Stimulated activated CD8-positive, alpha-beta memory T cell treated with anti-CD3 and anti-CD28 coated beads, Interleukin-12 subunit alpha, Interleukin-12 subunit beta, amount 100 ng/mL, for 24 hours (primary cell): Measurements from ENCODE around the gene BOC.

ENCODE experiments used
- DNase-seq: peaks from one replicate; pipeline ENCODE4 v3.0.0-alpha.2; 2020; ENCODE audit errors: extremely low read depth

Gene BOC

GRCh38 chr3:113222451-113223086, 11.2 kb downstream of the BOC start:
- no peak for DNase-seq

GRCh38 chr3:113223475-113224281, 12.3 kb downstream of the BOC start:
- no peak for DNase-seq

- no peak for DNase-seq
These were observed 13.9 kb downstream of the BOC start for GRCh38 chr3:113225286-113225685.

GRCh38 chr3:113226491-113226890, 15.1 kb downstream of the BOC start:
- no peak for DNase-seq

GRCh38 chr3:113227146-113227545, 15.8 kb downstream of the BOC start:
- DNase-seq: no peak

- DNase-seq: no peak
These were observed 17.3 kb downstream of the BOC start for GRCh38 chr3:113228498-113229286.

- DNase-seq: no peak
These were observed 20.0 kb downstream of the BOC start for GRCh38 chr3:113231391-113231790.

- DNase-seq: no peak
These were observed 20.5 kb downstream of the BOC start for GRCh38 chr3:113231827-113232253.

GRCh38 chr3:113232342-113232741, 21.0 kb downstream of the BOC start:
- DNase-seq: no peak

GRCh38 chr3:113233497-113233896, 22.1 kb downstream of the BOC start:
- no peak for DNase-seq

GRCh38 chr3:113234028-113234427, 22.7 kb downstream of the BOC start:
- DNase-seq: no peak

GRCh38 chr3:113234688-113235260, 23.4 kb downstream of the BOC start:
- no peak for DNase-seq

- no peak for DNase-seq
These were observed 27.1 kb downstream of the BOC start for GRCh38 chr3:113238503-113238902.

GRCh38 chr3:113240841-113241240, 29.5 kb downstream of the BOC start:
- no peak for DNase-seq

- DNase-seq: no peak
These were observed 30.1 kb downstream of the BOC start for GRCh38 chr3:113241292-113242095.

GRCh38 chr3:113242096-113242581, 30.8 kb downstream of the BOC start:
- DNase-seq: no peak

GRCh38 chr3:113243071-113243470, 31.7 kb downstream of the BOC start:
- no peak for DNase-seq

- DNase-seq: no peak
These were observed 32.5 kb downstream of the BOC start for GRCh38 chr3:113243846-113244245.

- no peak for DNase-seq
These were observed 34.4 kb downstream of the BOC start for GRCh38 chr3:113245761-113246161.

GRCh38 chr3:113247068-113247467, 35.7 kb downstream of the BOC start:
- no peak for DNase-seq
